GM12874 (cell line): ENCODE data around the gene DMRT3.

Source experiments
- TF ChIP-seq, protein P1 (sequence below): IDR thresholded peaks from 2 replicates; pipeline ENCODE4 v1.5.1; 2011; ENCODE audit warnings: low read depth, mild to moderate bottlenecking, control low read depth, low read length, moderate library complexity; ENCODE audit not compliant: insufficient read depth

Gene DMRT3, protein sequence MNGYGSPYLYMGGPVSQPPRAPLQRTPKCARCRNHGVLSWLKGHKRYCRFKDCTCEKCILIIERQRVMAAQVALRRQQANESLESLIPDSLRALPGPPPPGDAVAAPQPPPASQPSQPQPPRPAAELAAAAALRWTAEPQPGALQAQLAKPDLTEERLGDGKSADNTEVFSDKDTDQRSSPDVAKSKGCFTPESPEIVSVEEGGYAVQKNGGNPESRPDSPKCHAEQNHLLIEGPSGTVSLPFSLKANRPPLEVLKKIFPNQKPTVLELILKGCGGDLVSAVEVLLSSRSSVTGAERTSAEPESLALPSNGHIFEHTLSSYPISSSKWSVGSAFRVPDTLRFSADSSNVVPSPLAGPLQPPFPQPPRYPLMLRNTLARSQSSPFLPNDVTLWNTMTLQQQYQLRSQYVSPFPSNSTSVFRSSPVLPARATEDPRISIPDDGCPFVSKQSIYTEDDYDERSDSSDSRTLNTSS

DNA sequence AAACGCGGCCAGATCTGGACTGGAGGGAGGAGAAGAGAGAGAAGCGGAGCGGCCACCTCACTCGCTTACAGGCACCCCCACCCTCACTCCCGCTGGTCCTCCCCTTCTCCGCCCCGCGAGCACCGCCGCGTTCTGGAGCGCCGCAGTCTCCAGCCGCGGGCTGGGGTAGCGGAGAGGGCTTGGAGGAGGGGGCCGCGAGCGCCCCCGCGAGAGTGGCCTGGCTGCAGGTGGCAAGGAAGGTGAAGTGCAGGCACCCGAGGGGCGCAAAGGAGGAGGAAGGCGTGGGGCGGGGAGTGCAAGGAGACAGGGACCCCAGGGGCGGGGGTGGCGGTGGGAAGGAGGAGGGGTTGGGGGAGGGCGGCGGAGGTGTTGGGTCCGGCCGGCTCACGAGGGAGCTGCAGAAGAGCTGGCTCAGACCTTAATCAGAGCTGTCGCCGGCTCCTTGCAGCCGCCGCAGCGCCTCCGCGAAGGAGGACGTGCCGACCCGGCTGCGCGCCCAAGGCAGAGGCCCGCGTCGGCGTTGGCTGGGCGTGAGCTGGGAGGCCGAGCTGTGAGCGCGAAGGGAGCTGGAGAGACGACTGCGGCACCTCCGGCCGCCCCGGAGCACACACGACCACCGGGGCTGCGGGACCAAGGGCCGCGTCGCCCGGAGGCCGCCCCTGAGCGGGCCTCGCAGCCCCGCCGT lies at the start of gene DMRT3:
TSS of gene DMRT3 (plus strand) at position 398 of the 685 bp plus-strand sequence. CDS start 347 bp downstream, outside the sequence.
- TF ChIP-seq, protein P1, sequence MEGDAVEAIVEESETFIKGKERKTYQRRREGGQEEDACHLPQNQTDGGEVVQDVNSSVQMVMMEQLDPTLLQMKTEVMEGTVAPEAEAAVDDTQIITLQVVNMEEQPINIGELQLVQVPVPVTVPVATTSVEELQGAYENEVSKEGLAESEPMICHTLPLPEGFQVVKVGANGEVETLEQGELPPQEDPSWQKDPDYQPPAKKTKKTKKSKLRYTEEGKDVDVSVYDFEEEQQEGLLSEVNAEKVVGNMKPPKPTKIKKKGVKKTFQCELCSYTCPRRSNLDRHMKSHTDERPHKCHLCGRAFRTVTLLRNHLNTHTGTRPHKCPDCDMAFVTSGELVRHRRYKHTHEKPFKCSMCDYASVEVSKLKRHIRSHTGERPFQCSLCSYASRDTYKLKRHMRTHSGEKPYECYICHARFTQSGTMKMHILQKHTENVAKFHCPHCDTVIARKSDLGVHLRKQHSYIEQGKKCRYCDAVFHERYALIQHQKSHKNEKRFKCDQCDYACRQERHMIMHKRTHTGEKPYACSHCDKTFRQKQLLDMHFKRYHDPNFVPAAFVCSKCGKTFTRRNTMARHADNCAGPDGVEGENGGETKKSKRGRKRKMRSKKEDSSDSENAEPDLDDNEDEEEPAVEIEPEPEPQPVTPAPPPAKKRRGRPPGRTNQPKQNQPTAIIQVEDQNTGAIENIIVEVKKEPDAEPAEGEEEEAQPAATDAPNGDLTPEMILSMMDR: no peak

DNA sequence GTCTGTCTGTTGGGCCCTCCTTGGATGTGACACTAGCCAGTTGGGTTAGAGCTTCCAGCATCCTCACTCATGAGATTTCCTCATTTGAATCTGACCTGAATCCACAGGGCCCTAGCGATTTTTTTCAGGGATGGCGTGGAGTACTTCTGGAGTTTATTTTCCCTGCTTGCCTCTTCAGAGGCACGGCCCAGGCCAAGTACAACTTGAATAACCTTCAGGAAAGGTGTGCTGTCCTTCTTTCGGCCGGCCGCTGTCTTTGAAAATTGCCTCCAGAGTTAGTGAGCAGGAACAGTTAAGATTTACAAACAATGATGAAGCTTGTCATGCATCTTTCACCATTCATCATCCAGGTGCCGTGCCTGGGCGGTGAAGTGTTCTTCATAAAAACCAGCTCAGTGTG lies 49.5 kb upstream of the DMRT3 start:
- TF ChIP-seq, protein P1: no peak

DNA sequence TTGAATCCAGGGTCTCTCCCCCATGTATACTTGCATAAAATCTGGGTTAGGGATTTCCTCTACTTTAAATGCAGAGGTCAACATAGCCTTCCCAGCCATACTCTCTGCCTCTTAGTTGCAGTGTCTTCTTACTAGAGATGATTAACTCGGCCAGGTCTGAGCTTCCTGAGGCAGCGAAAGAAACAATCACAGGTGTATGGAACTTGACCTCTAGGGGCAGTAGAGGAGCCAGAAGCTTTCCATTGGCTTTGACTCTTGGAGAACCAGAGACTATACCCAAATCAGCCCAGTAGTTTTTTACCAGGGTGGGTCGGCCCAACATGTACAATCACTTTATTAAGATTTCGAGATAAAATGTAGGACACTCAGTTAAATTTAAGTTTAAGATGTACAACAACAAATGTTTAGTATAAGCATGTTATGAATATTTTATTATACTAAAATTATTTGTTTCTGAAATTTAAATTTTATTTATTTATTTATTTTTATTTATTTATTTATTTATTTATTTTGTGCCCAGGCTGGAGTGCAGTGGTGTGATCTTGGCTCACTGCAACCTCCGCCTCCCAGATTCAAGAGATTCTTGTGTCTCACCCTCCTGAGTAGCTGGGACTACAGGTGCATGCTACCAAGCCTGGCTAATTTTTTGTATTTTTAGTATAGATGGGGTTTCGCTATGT lies 48.0 kb upstream of the DMRT3 start:
- TF ChIP-seq, protein P1: peak; percentile 73

DNA sequence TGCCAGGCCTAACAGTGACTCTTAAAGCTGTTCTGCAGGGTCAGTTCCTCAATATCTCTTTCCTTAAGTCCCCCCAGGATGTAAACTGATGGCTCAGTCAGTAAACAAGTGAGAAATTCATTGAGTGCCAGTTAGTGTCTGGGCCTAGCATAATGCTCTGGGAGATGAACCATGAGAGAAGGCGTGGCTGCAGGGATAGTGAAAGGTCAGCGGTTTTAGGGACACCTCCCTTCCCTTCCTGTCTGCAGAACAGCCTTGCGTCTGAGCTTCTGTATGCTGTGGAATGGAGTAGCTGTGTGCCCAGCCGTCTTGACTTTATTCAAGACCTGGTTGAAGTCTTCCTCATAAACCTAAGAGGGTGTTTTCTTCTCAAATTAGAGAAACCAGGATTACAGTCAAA lies 46.7 kb upstream of the DMRT3 start:
- TF ChIP-seq, protein P1: no peak

DNA sequence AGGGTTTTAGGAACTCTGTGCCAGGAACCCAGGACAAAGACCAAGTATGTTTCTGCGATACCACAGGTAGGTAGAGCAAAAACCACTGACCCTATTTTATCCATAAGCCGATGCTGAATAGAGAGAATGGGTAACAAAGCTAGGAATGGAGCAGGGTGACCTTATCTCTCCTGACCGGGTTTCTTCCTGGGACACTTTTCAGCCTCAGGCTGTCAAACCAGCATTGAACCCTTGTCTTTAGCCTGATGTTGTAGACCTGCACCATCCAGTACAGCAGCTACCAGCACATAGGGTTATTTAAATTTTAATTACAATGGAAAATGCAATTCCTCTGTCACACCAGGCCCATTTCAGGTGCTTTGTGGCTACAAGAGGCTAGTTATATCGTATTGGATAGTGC lies 43.1 kb upstream of the DMRT3 start:
- TF ChIP-seq, protein P1: no peak

DNA sequence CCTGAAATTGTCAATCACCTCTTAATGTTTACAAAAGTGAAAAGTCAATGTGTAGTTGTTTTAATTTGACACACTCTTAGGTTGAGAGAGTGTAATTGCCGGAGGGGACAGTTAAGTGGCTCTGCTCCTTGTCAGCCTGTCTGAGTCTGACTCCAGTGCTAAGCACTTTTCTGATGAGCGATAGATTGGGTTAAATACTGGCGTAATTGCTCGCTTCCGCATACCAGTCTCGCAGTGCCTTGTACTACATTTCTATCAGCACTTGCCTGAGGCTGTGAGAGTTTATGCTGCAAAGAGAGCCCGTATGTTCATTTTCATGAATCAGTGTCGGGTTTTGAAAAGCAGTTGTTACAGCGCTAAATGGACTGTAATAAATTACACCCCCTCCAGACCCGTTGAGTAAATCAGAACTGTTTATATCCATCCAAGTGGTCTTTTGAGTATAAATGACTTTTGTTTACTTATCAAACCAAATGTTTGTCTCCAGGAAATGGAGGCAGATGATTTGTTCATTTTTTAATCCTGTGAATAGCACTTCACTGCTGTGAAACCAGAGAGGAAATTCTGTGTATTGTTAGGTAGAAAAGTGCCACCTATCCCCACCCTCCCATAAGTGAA lies 41.0 kb upstream of the DMRT3 start:
- TF ChIP-seq, protein P1: no peak
